D721Med (cell line): ENCODE data around the gene TP53I13.

Experiments
- DNase-seq: peaks from one replicate; pipeline ENCODE4 v3.0.0; 2011; ENCODE audit warnings: low spot score; ENCODE audit not compliant: insufficient read length
- FAIRE-seq: peaks from 2 replicates; lab custom pipeline; 2011; peaks lifted over from hg19 to GRCh38; lab: Jason Lieb, UNC
- TF ChIP-seq, protein P1 (sequence below): IDR thresholded peaks from 2 replicates; pipeline ENCODE4 v1.5.1; 2012; ENCODE audit warnings: mild to moderate bottlenecking, control low read depth; ENCODE audit not compliant: insufficient read depth; ENCODE audit errors: missing control alignments

TP53I13 gene, protein sequence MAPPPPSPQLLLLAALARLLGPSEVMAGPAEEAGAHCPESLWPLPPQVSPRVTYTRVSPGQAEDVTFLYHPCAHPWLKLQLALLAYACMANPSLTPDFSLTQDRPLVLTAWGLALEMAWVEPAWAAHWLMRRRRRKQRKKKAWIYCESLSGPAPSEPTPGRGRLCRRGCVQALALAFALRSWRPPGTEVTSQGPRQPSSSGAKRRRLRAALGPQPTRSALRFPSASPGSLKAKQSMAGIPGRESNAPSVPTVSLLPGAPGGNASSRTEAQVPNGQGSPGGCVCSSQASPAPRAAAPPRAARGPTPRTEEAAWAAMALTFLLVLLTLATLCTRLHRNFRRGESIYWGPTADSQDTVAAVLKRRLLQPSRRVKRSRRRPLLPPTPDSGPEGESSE

DNA sequence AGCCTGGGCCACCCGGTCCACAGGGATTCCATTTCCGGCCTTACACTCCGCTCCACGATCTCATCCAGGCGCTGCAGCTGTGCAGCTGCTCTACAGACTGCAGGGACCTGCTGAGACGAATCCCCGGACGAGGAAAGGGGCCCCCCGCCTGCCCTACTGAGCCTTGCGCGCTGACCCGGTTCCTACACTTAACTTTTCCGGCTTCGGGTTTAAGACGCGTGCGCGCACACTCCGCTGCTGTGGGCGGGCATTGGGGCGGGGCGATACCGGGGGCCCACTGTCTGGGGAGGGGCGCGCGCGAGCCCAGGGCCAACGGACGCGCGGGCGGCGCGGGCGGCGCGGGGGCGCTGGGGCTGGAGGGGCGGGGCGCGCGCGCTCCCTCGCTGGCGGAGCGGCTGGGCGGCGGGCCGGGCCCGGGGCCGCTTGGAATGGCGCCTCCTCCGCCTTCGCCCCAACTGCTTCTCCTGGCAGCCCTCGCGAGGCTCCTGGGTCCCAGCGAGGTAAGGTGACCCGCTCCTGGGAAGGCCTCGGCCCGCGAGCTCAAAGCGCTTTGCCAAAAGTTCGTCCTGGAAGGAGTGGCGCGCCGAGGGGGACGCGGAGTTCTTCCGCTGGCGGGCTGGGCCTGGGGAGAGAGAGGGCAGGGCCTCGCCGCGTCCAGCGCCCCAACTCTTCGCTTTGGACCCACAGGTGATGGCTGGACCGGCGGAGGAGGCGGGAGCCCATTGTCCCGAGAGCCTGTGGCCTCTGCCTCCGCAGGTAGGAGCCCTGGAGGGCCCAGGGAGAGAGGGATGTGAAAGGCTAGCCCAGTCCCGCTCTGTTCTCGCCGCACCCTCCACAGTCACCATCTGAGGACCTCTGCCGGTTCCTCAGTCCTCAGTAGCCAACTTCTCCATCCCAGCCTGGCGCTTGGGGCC, at the start of gene TP53I13:
Gene TP53I13, plus strand, starts transcription at position 371 of the 914 bp plus-strand sequence. Its CDS starts 58 bp downstream, at position 429.
- TF ChIP-seq, protein P1, sequence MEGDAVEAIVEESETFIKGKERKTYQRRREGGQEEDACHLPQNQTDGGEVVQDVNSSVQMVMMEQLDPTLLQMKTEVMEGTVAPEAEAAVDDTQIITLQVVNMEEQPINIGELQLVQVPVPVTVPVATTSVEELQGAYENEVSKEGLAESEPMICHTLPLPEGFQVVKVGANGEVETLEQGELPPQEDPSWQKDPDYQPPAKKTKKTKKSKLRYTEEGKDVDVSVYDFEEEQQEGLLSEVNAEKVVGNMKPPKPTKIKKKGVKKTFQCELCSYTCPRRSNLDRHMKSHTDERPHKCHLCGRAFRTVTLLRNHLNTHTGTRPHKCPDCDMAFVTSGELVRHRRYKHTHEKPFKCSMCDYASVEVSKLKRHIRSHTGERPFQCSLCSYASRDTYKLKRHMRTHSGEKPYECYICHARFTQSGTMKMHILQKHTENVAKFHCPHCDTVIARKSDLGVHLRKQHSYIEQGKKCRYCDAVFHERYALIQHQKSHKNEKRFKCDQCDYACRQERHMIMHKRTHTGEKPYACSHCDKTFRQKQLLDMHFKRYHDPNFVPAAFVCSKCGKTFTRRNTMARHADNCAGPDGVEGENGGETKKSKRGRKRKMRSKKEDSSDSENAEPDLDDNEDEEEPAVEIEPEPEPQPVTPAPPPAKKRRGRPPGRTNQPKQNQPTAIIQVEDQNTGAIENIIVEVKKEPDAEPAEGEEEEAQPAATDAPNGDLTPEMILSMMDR: no peak
- DNase-seq (peak; percentile 80), FAIRE-seq (no peak)

DNA sequence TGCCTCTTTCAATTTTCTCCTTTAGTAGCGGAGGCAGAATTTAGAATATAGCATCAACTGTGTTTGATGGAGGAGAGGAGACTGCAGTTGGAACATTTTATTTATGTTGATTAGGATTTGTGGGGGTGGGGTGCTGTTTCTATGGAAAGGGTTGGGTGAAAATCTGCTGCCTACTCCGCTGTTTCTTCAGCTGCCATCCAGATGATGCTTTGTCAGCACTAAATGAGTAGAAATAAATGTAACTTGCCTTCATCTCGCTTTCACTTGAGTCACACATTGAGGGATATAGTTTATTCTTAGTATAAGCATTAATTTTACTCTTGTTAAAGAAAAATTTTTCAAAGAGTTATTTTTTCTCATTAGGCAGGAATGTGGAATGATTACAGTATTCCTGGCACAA, 43.8 kb upstream of the TP53I13 start:
- no peak for DNase-seq
- no peak for FAIRE-seq
- TF ChIP-seq, protein P1: no peak

DNA sequence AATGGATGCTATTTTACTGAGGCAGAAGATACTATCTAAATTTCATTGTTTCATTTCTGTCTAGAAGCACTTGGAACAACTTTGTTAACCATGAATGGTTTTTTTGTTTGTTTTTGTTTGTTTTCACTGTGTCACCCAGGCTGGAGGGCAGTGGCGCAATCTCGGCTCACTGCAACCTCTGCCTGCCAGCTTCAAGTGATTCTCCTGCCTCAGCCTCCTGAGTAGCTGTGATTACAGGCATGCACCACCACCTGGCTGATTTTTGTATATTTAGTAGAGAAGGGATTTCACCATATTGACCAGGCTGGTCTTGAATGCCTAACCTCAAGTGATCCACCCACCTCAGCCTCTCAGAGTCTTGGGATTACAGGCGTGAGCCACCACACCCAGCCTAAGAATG, 42.2 kb upstream of the TP53I13 start:
- FAIRE-seq (no peak), DNase-seq (no peak)
- TF ChIP-seq, protein P1: no peak

DNA sequence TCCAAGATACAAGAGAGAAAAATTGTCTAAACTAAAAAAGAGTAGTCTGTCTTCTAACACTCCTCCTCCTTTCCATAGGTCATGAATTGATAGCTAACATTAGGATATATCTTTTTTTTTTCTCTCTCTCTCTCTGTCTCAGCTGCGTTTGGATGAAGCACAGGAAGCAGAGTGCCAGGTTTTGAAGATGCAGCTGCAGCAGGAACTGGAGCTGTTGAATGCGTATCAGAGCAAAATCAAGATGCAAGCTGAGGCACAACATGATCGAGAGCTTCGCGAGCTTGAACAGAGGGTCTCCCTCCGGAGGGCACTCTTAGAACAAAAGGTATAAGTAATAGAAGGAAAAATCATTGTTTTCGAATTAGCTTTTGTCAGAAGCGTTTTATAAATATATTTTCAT, 34.5 kb upstream of the TP53I13 start:
- FAIRE-seq: no peak
- DNase-seq: no peak
- TF ChIP-seq, protein P1: no peak

DNA sequence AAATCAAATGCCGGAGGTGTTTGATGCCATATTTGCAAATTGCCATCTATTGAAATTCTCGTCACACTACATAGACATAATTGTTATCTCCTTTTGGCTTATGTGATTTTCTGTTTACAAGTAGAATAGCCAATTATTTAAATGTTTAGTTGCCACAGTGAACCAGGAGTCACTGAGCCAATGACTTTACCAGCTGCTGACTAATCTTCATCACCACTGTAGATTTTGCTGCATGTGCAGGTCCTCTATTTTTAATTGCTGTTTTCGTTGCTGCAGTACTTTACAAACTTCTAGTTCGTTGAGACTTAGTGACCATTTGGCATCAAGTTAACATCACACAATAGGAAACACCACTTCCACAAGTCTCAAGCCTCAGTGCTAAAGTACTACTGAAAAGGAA, 24.4 kb upstream of the TP53I13 start:
- DNase-seq: no peak
- no peak for FAIRE-seq
- TF ChIP-seq, protein P1: no peak

DNA sequence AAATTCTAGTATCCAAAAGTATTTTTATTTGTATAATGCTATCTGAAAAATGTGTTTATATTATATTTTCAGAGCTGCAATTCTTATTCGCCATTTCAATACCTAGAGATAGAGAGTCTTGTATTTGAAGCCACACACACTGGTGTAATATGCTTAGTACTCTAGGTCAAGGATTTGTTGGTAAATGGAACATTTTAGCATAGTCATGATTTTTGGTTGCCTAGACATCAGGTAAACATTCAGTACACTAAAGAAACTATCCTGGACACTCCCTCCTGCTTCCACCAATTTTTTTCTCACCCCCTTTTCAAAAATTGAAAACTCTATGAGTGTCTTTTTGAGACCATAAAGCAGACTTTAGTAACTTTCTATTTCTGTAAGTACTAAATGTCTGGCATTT, 22.4 kb upstream of the TP53I13 start:
- no peak for FAIRE-seq
- no peak for DNase-seq
- TF ChIP-seq, protein P1: no peak
